HepG2 (cell line): ENCODE measurements around the gene CSNK1G1. TPM values are rescaled to one million over a fixed set of nuclear protein-coding genes. Genes with fewer than 3 reads are reported as not detected.

Source experiments
- ATAC-seq: fragments of 200-7000 bp; cut with Tn5 transposase; 3 replicates; pipeline ENCODE4 v1.9.1; 2020; ENCODE audit warnings: mild to moderate bottlenecking, moderate library complexity
- BruUV-seq: library from RNA; stranded (reverse); fragments of 400-500 nt; replicated peaks from 2 replicates; lab custom pipeline; 2021; lab: Mats Ljungman, UMichigan
- CTCF ChIA-PET: fragments of 300-600 bp; formaldehyde crosslinking; extraction: SDS; loops from one replicate; lab custom pipeline; 2021; ENCODE audit warnings: low total read pairs, inconsistent platforms, low intra/inter-chr PET ratio; lab: Yijun Ruan, JAX
- POLR2A ChIA-PET: fragments of 350-600 bp; sonication (Branson Sonifier 250); formaldehyde crosslinking; loops from one replicate; lab custom pipeline; 2020; ENCODE audit warnings: antibody characterized with exemption, inconsistent platforms; lab: Yijun Ruan, JAX
- DNase-seq: peaks from one replicate; pipeline ENCODE4 v3.0.0-alpha.2; 2015; ENCODE audit warnings: low spot score
- FAIRE-seq: peaks from 3 replicates; lab custom pipeline; 2011; peaks lifted over from hg19 to GRCh38; lab: Jason Lieb, UNC
- H2AFZ ChIP-seq: one replicate; pipeline ENCODE4 v1.6.1; 2011; ENCODE audit warnings: low read length, inconsistent platforms
- H3K27ac ChIP-seq: fragments of 300-600 bp; 3 replicates; pipeline ENCODE4 v1.8.0; 2011; ENCODE audit warnings: mixed run types, mild to moderate bottlenecking, mixed read lengths, low read length, inconsistent platforms; ENCODE audit not compliant: insufficient read depth; ENCODE audit errors: extremely low read length
- H3K27me3 ChIP-seq, 2 experiments: fragments of 200-600 bp in 1 of 2; 2 replicates in 1 of 2; 3 replicates in 1 of 2; pipeline versions ENCODE4 v1.6.0 to v1.8.0; 2011; ENCODE audit warnings: low read length in 2 of 2, mild to moderate bottlenecking in 2 of 2, moderate library complexity in 2 of 2, inconsistent platforms in 1 of 2; ENCODE audit not compliant: insufficient read depth in 2 of 2, control insufficient read depth in 1 of 2
- H3K36me3 ChIP-seq, 2 experiments: fragments of 200-600 bp in 1 of 2; replicated peaks in 1 of 2; 2 replicates in 1 of 2; 3 replicates in 1 of 2; pipeline versions ENCODE4 v1.5.1 to v1.8.0; 2011; ENCODE audit warnings: low read length in 2 of 2, inconsistent platforms in 1 of 2; ENCODE audit not compliant: insufficient read depth in 2 of 2, control insufficient read depth in 1 of 2
- H3K4me1 ChIP-seq: 2 replicates; pipeline ENCODE4 v1.5.1; 2012; ENCODE audit warnings: low read length, inconsistent platforms; ENCODE audit not compliant: insufficient read depth
- H3K4me2 ChIP-seq: 2 replicates; pipeline ENCODE4 v1.6.0; 2011; ENCODE audit warnings: low read depth, low read length, inconsistent platforms
- H3K4me3 ChIP-seq, 3 experiments: fragments of 200-600 bp in 1 of 3; sonication (generic), shearing (Covaris generic) in 1 of 3; replicated peaks in 1 of 3; 2 replicates each; pipeline ENCODE4 v1.5.1; 2011 to 2016; ENCODE audit warnings: low read length in 3 of 3, inconsistent platforms in 2 of 3, low read depth in 2 of 3, mild to moderate bottlenecking in 2 of 3, control low read depth in 1 of 3, mixed read lengths in 1 of 3; ENCODE audit not compliant: insufficient read depth in 1 of 3
- H3K79me2 ChIP-seq: one replicate; pipeline ENCODE4 v1.6.1; 2011; ENCODE audit warnings: low read length, inconsistent platforms; ENCODE audit not compliant: insufficient read depth
- H3K9ac ChIP-seq: 2 replicates; pipeline ENCODE4 v1.6.0; 2011; ENCODE audit warnings: mild to moderate bottlenecking, low read depth, low read length, inconsistent platforms; ENCODE audit not compliant: insufficient read depth
- H3K9me3 ChIP-seq: 2 replicates; pipeline ENCODE4 v1.5.1; 2012; ENCODE audit warnings: mild to moderate bottlenecking, low read length
- H4K20me1 ChIP-seq: 2 replicates; pipeline ENCODE4 v1.6.0; 2011; ENCODE audit warnings: inconsistent platforms, mild to moderate bottlenecking, low read length, moderate library complexity; ENCODE audit not compliant: insufficient read depth
- FIP1L1 ChIP-seq: fragments of 200-400 bp; formaldehyde crosslinking; IDR thresholded peaks from 2 replicates; pipeline ENCODE4 v1.6.1; 2018; ENCODE audit warnings: low read depth, mild to moderate bottlenecking, low read length, moderate library complexity, borderline replicate concordance; ENCODE audit not compliant: insufficient read depth
- MIER3 ChIP-seq: IDR thresholded peaks from 2 replicates; pipeline ENCODE4 v1.6.1; 2016; ENCODE audit warnings: missing compliant biosample characterization, borderline replicate concordance
- MTA1 ChIP-seq: sonication (generic); formaldehyde crosslinking; IDR thresholded peaks from 2 replicates; pipeline ENCODE4 v1.4.0; 2020; ENCODE audit warnings: missing genetic modification reagents, mild to moderate bottlenecking, borderline replicate concordance
- SCMH1 ChIP-seq: sonication (generic); formaldehyde crosslinking; IDR thresholded peaks from 2 replicates; pipeline ENCODE4 v1.9.0; 2021; ENCODE audit warnings: missing genetic modification reagents, mild to moderate bottlenecking, borderline replicate concordance
- SNRNP70 ChIP-seq: fragments of 200-400 bp; formaldehyde crosslinking; IDR thresholded peaks from 2 replicates; pipeline ENCODE4 v1.6.1; 2017; ENCODE audit warnings: mild to moderate bottlenecking, low read depth, low read length, moderate library complexity
- U2AF1 ChIP-seq: fragments of 200-400 bp; formaldehyde crosslinking; optimal IDR thresholded peaks from 2 replicates; pipeline ENCODE3; 2017; ENCODE audit warnings: mild to moderate bottlenecking, low read depth, low read length
- YEATS4 ChIP-seq: sonication (generic); formaldehyde crosslinking; IDR thresholded peaks from 2 replicates; pipeline ENCODE4 v1.4.0; 2020; ENCODE audit warnings: missing genetic modification reagents, borderline replicate concordance
- ZFX ChIP-seq: sonication (generic); formaldehyde crosslinking; IDR thresholded peaks from 2 replicates; pipeline ENCODE4 v1.4.0; 2020; ENCODE audit warnings: mild to moderate bottlenecking, low read depth, missing genetic modification reagents, moderate library complexity
- ZNF274 ChIP-seq: sonication (generic); formaldehyde crosslinking; IDR thresholded peaks from 2 replicates; pipeline ENCODE4 v1.5.1; 2020; ENCODE audit warnings: mild to moderate bottlenecking, missing genetic modification reagents
- ZNF354B ChIP-seq: sonication (generic); formaldehyde crosslinking; IDR thresholded peaks from 2 replicates; pipeline ENCODE4 v1.8.0; 2022; ENCODE audit warnings: mild to moderate bottlenecking, missing genetic modification reagents
- ZNF615 ChIP-seq: sonication (generic); formaldehyde crosslinking; IDR thresholded peaks from 2 replicates; pipeline ENCODE4 v1.5.0; 2020; ENCODE audit warnings: mild to moderate bottlenecking, missing genetic modification reagents, borderline replicate concordance
- ZNF761 ChIP-seq: sonication (generic); formaldehyde crosslinking; conservative IDR thresholded peaks from 2 replicates; pipeline ENCODE4 v1.4.0; 2020; ENCODE audit warnings: mild to moderate bottlenecking, missing genetic modification reagents
- WGBS: methylation state at CpG from one replicate; pipeline ENCODE4 v1.1.6; 2017; ENCODE audit warnings: low lambda C conversion rate; 5-methylcytosine and 5-hydroxymethylcytosine counted together
- in situ Hi-C: cut with HindIII; loops from 2 replicates; pipeline ENCODE4 v1.10.0; 2017; ENCODE audit warnings: low pct_unique_long_range_greater_than_20kb; ENCODE audit not compliant: extremely low pct_ligation_motif_present
- intact Hi-C: fragments of 100-400 bp; cut with micrococcal nuclease; formaldehyde crosslinking; loops from one replicate; pipeline ENCODE4 v1.10.0; 2022; ENCODE audit not compliant: unreplicated experiment
- polyA plus RNA-seq, 8 experiments: library from polyadenylated mRNA; depleted of rRNA in 3 of 8; stranded (reverse) in 7 of 8; unstranded in 1 of 8; fragments of >200 nt; fragmentation: Illumina TruSeq in 4 of 8; extraction: Trizol in 4 of 8; gene quantifications; 2 replicates each; pipeline versions ENCODE4 v1.2.1 to v1.2.3, GENCODE V29; 2011 to 2016; ENCODE audit warnings: low read depth in 4 of 8, missing spikeins in 1 of 8, mixed read lengths in 1 of 8; ENCODE audit not compliant: insufficient read depth in 1 of 8
- total RNA-seq, 5 experiments: library from RNA; depleted of rRNA; stranded (reverse); fragments of >200 nt; fragmentation: Illumina TruSeq; extraction: Trizol; gene quantifications; 2 replicates each; pipeline ENCODE4 v1.2.3, GENCODE V29; 2016; ENCODE audit warnings: low read depth in 1 of 5
- TF ChIP-seq, protein P1 (sequence below): sonication (generic); formaldehyde crosslinking; IDR thresholded peaks from 2 replicates; pipeline ENCODE4 v1.4.0; 2020; ENCODE audit warnings: missing genetic modification reagents, borderline replicate concordance
- TF ChIP-seq, protein P2 (sequence below): sonication (generic); formaldehyde crosslinking; IDR thresholded peaks from 2 replicates; pipeline ENCODE4 v1.5.0; 2020; ENCODE audit warnings: mild to moderate bottlenecking, low read depth, missing genetic modification reagents, borderline replicate concordance

CSNK1G1 gene
- total and polyA plus RNA-seq, 2 of the 13 experiments (the other 11 are each of a cell fraction or from before 2014, with no cell fraction given): 8.5 to 12.6 TPM

- Histone ChIP-seq H3K79me2 (no peaks in the 10 kb centered on the region), H4K20me1 (no peaks in the 10 kb centered on the region), H3K4me1 (peaks cover 10% of the 10 kb centered on the region), H3K4me2 (no peak overlapping the region), H2AFZ (no peak overlapping the region), H3K36me3 (no peaks in the 10 kb centered on the region), H3K9me3 (no peaks in the 10 kb centered on the region), H3K9ac (no peak overlapping the region), H3K4me3 (no peak overlapping the region)
- no TSS peak for BruUV-seq
- in situ Hi-C loops: no loop called here
- FAIRE-seq: no peak
- ChIA-PET CTCF (no interaction called here), POLR2A (no interaction called here)
- ATAC-seq: no peak
- 100% methylated on average over 3 of the region's 3 CpGs for WGBS
- DNase-seq: no peak
- intact Hi-C loops: no loop called here
- TF ChIP-seq SNRNP70 (no peak), U2AF1 (no peak), SCMH1 (CRISPR knock-in tag) (no peak)
- TF ChIP-seq, all 625 proteins: peak for 0
- Histone ChIP-seq H3K27me3 (no peaks in the 10 kb centered on the region), H3K27ac (no peak overlapping the region)
Measured at GRCh38 chr15:64314456-64314855, 41.5 kb downstream of the CSNK1G1 start.

GRCh38 chr15:64311566-64311965, 44.4 kb downstream of the CSNK1G1 start:
- Histone ChIP-seq H2AFZ (no peak overlapping the region), H3K36me3 (no peaks in the 10 kb centered on the region), H3K27ac (no peak overlapping the region), H3K79me2 (no peaks in the 10 kb centered on the region), H4K20me1 (no peaks in the 10 kb centered on the region), H3K4me1 (peaks cover 10% of the 10 kb centered on the region), H3K4me2 (no peak overlapping the region), H3K4me3 (no peak overlapping the region), H3K27me3 (no peaks in the 10 kb centered on the region), H3K9me3 (no peaks in the 10 kb centered on the region), H3K9ac (no peak overlapping the region)
- POLR2A ChIA-PET: no interaction called here
- BruUV-seq: no TSS peak
- in situ Hi-C loops: no loop called here
- 95% methylated on average over 6 of the region's 6 CpGs for WGBS
- CTCF ChIA-PET: no interaction called here
- DNase-seq: no peak
- no peak for FAIRE-seq
- no peak for ATAC-seq
- intact Hi-C loops: no loop called here
- TF ChIP-seq ZNF274 (no peak), MIER3 (CRISPR knock-in tag) (no peak), ZNF615 (CRISPR knock-in tag) (no peak), YEATS4 (CRISPR knock-in tag) (no peak), ZNF354B (CRISPR knock-in tag) (no peak), ZNF761 (CRISPR knock-in tag) (no peak), ZFX (no peak), FIP1L1 (no peak), MTA1 (no peak)
- TF ChIP-seq, protein P1, sequence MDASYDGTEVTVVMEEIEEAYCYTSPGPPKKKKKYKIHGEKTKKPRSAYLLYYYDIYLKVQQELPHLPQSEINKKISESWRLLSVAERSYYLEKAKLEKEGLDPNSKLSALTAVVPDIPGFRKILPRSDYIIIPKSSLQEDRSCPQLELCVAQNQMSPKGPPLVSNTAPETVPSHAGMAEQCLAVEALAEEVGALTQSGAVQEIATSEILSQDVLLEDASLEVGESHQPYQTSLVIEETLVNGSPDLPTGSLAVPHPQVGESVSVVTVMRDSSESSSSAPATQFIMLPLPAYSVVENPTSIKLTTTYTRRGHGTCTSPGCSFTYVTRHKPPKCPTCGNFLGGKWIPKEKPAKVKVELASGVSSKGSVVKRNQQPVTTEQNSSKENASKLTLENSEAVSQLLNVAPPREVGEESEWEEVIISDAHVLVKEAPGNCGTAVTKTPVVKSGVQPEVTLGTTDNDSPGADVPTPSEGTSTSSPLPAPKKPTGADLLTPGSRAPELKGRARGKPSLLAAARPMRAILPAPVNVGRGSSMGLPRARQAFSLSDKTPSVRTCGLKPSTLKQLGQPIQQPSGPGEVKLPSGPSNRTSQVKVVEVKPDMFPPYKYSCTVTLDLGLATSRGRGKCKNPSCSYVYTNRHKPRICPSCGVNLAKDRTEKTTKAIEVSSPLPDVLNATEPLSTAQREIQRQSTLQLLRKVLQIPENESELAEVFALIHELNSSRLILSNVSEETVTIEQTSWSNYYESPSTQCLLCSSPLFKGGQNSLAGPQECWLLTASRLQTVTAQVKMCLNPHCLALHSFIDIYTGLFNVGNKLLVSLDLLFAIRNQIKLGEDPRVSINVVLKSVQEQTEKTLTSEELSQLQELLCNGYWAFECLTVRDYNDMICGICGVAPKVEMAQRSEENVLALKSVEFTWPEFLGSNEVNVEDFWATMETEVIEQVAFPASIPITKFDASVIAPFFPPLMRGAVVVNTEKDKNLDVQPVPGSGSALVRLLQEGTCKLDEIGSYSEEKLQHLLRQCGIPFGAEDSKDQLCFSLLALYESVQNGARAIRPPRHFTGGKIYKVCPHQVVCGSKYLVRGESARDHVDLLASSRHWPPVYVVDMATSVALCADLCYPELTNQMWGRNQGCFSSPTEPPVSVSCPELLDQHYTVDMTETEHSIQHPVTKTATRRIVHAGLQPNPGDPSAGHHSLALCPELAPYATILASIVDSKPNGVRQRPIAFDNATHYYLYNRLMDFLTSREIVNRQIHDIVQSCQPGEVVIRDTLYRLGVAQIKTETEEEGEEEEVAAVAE (CRISPR knock-in tag): no peak
- TF ChIP-seq, protein P2, sequence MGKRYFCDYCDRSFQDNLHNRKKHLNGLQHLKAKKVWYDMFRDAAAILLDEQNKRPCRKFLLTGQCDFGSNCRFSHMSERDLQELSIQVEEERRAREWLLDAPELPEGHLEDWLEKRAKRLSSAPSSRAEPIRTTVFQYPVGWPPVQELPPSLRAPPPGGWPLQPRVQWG: no peak
